NCI-H1092 (cell line): ENCODE measurements around the gene LINC00237.

Experiments used
- DNase-seq: peaks from one replicate; lab custom pipeline; 2025; lab: John Stamatoyannopoulos, UW

Gene LINC00237

DNA sequence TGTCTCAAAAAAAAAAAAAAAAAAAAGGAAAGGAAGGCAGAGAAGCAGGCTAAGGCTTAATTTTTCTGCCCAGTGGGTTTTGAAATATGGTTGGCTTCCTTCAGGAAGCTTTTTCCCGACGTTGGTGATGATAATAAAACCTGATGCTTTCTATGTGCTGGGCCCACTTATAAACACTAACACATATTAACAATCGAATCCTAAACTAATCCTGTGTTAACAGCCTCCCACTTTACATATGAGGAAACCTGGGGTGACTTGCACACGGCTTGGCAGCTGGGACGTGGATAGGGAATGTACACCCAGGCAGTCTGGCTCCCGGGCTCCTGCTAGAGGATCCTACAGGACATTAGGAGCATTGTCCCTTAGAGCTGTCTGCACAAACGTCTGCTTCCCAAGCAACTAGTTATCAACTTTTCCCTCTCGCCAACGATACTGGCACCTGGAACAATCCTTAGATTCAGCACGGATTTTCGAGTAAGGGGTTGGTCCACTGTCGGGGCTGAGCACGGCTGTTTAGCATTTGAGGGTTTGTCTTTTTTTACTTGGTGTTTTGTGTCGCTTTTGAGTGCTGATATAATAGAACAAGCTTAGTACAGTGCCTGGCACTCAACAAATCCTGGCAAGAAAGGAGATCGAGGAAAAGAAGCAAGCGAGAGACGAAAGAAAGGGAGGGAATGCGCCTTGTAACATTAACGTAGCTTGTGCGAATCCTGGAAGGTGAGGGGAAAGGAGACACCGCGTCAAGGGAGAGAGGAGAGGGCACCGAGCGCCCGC is 19.1 kb upstream of the LINC00237 start:
- DNase-seq: peak; percentile 44

DNA sequence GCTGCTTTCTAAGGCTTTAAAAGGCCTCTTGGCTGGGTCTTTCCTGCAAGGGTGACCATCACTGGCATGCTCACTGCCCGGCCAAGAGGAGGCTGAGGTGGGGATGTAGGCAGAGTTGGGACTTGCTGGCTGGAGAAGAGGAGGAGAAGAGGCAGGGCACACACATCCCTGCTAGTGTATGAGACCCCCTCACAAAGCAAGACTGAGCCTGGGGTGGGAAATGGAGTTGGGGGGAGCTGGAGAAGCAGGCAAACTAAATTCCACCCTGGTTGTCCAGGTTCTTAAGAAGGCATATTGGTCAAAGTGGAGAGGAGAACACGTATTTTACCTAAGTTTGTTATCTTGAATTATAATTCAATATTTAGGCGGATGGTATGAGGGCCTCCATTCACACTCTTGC is 18.0 kb upstream of the LINC00237 start:
- DNase-seq: no peak

DNA sequence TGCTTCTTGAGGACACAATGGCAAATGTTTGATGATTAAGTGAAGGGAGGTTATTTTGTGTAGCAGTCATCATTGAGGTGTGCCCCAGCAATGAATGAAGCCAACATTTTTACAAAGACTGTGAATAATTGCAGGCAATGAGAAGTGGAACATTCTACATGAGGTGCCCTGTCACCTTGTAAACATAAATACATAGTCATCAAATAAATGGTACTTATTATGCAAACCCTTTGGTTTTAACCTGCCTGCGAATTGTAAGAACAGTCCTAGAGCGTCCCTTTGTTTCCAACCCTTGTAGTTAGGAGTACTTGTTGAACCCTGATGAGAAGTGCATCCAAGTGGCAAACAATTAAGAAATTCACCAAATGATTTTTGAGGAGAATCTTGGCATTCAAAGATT is 12.6 kb upstream of the LINC00237 start:
- no peak for DNase-seq

GRCh38 chr20:21118138-21118537 is 12.0 kb upstream of the LINC00237 start:
- DNase-seq: no peak

GRCh38 chr20:21117521-21117920 is 11.4 kb upstream of the LINC00237 start:
- DNase-seq: no peak

DNA sequence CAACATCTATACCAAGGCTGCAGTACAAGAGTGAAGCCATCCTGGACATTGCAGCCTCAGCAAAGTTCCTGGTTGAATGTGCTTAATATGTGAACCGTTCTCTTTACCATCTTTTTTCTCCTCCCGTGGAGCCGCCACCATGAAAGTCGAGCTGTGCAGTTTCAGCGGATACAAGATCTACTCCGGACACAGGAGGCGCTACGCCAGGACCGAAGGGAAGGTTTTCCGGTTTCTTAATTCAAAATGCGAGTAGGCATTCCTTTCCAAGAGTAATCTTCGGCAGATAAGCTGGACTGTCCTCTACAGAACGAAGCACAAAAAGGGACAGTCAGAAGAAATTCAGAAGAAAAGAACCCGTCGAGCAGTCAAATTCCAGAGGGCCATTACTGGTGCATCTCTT is 8.4 kb upstream of the LINC00237 start:
- DNase-seq: no peak

DNA sequence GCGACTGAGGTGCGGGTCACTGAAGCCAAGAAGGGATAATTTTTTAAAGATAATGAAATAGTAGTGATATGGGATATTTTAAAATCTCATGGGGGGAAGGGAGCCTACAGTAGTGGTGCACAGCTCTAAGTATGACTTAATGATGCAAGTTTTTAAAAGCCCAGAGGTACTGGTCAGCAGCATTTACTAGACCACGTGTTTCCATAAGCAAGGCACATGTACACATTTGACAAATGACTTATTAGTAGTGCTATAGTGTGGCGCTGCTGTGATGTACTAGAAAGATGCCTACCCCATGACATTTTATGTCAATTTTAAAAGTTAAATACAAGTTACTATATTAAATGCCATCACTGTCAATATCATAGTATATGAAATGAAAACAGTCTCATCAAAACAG is 7.5 kb upstream of the LINC00237 start:
- no peak for DNase-seq

- DNase-seq: no peak
Measured at GRCh38 chr20:21111416-21111815, 5.3 kb upstream of the LINC00237 start.

DNA sequence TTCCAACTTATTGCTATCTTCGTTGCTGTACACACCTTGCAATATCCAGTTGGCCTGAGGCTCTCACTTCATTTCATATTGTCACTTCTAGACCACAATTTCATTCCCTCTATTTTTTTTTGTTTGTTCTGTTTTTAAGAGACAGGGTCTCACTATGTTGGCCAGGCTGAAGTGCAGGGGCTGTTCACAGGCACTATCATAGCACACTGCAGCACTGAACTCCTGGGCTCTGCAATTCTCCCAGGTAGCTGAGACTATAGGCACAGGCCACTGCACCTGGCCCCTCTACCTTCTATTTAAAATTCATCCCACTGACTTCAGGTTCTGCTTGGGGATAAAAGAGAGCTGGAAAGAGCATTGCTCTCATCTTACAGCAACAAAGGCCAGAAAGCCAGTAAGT is 4.7 kb upstream of the LINC00237 start:
- DNase-seq: no peak

- no peak for DNase-seq
Measured at GRCh38 chr20:21109144-21109543, 3.0 kb upstream of the LINC00237 start.

GRCh38 chr20:21105429-21106170 is 558 bp downstream of the LINC00237 start:
- no peak for DNase-seq

DNA sequence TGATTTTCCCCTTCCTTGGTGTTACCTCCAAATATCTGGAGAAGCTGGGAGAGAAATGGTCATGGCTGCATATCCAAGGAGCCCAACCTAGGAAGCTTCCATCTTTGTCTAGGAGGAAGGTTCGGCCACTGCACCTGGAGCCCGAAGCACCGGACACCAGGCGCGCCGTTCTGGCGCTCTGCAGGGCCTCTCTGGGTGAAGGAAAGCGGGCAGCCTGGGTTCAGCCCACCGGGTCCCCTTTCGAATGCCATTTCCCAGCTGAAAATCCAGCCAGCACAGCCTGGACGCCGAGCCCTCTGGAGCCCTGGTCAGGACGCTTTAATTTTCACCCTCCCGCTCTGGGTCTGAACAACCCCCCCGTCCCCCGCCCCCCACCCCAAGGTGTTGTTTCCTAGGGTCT is 1.2 kb downstream of the LINC00237 start:
- no peak for DNase-seq

- no peak for DNase-seq
Measured at GRCh38 chr20:21104466-21104761, 1.7 kb downstream of the LINC00237 start.

GRCh38 chr20:21103582-21104465 is 2.3 kb downstream of the LINC00237 start:
- no peak for DNase-seq

DNA sequence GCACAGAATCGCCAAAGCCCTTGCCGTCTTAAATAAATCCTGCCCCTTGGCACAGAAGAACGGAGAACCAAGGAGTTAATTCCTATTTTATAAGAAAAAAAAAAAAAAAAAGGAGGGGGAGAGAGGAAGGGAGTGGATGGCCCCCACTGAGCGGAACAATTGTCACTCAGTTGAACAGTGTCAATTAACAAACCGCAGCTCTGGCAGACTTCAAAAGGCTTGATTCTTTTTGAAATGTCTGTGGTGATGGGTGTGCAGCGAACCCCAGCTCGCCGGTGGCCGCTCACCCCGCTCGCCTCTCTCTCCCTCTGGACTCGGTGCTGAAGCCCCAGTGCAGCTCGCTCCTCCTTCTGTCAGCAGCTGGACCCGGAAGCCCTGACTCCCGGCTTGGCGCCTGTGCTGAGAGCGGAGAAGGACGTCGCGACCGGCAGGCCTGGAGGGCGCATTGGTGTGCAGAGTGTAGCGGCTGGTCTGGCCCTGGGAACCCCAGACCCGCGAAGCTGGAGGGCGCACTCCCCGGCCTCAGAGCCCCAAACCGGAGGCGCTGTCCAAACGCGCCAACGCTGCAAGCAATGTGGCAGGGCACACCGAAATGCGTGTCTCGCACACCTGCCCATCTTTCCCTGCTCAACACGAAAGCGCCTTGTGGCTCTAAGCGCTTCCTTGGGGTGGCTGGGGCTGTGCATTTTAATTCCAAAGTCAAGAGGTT is 3.4 kb downstream of the LINC00237 start:
- DNase-seq: no peak

DNA sequence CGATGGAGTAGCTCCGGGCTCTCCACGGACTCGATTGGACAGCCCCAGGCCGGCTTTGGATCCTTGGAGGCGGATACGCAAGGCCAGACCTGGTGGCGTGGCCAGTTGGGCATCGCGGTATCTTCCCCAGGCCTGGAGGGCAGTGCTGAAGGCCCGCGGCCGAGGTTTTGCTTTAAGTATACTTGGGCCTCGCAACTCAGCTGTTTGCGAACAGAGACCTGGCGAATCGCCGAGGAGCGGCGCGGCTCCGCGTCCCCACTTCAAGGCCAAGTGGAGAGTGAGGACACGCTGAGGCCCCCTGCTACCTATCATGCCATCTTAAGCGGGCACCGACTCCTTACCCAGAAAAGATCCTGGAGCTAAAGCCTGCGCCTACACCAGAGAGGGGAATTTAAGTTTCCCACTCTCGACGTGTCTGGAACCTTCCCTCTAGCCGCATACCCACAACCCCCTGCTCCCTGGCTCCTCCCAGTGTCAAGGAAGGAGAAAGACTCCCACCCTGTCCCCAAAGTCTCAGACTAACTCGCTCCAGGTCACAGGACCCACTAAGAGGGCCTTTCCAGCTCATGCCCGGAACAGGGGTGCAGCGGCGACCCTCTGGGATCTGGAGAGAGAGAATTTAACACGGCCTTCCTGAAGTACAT is 4.1 kb downstream of the LINC00237 start:
- DNase-seq: no peak

- DNase-seq: no peak
Measured at GRCh38 chr20:21101453-21101931, 4.7 kb downstream of the LINC00237 start.

- DNase-seq: peak; percentile 52
Measured at GRCh38 chr20:21100578-21101452, 5.3 kb downstream of the LINC00237 start.

- DNase-seq: peak; percentile 83
Measured at GRCh38 chr20:21099751-21100577, 6.2 kb downstream of the LINC00237 start.
